Glomerular endothelial cell (primary cell): Measurements from ENCODE around the gene CKM. TPM values are rescaled to one million over a fixed set of nuclear protein-coding genes. Genes with fewer than 3 reads are reported as not detected.

Experiments
- total RNA-seq: library from RNA; depleted of rRNA; stranded (reverse); fragments of >200 nt; gene quantifications from 2 replicates; pipeline ENCODE4 v1.2.3, GENCODE V29; 2015

The CKM gene
- total RNA-seq, 1 donor from 2014 or later = not detected

Other genes with a start within 250 kb of the CKM start
- gene ZNF296, start 246.4 kb downstream of the CKM start, total RNA-seq = 0.53 and 0.78 TPM in 2 replicates
- gene GEMIN7, start 243.6 kb downstream of the CKM start, total RNA-seq = 33.6 and 45.6 TPM in 2 replicates
- gene PPP1R37, start 229.7 kb downstream of the CKM start, total RNA-seq = 39.6 and 44.7 TPM in 2 replicates
- gene NKPD1, start 161.9 kb downstream of the CKM start, total RNA-seq = 0.29 TPM in 2 replicates
- gene TRAPPC6A, start 144.6 kb downstream of the CKM start, total RNA-seq = 19.4 and 25.3 TPM in 2 replicates
- 15.6 and 21.3 TPM in 2 replicates for gene BLOC1S3, start 144.1 kb downstream of the CKM start, total RNA-seq
- 8.3 and 9.3 TPM in 2 replicates for gene EXOC3L2, start 77.5 kb downstream of the CKM start, total RNA-seq
- 32.3 and 36.6 TPM in 2 replicates for gene MARK4, start 71.6 kb downstream of the CKM start, total RNA-seq
- gene KLC3, start 17.9 kb upstream of the CKM start, total RNA-seq = not detected in 2 replicates
- 41.9 and 51.5 TPM in 2 replicates for gene ERCC2, start 47.7 kb upstream of the CKM start, total RNA-seq
- gene PPP1R13L, start 82.2 kb upstream of the CKM start, total RNA-seq = 16.2 and 44.6 TPM in 2 replicates
- 6.3 and 12.7 TPM in 2 replicates for gene POLR1G, start 83.8 kb upstream of the CKM start, total RNA-seq
- gene ERCC1, start 101.0 kb upstream of the CKM start, total RNA-seq = 96.3 and 120 TPM in 2 replicates
- 4.8 and 26.4 TPM in 2 replicates for gene FOSB, start 145.1 kb upstream of the CKM start, total RNA-seq
- gene RTN2, start 174.2 kb upstream of the CKM start, total RNA-seq = 13.4 and 17.7 TPM in 2 replicates
- gene PPM1N, start 175.6 kb upstream of the CKM start, total RNA-seq = 1.1 TPM in 1 of 2 replicates, not detected in the other
- 205 and 224 TPM in 2 replicates for gene VASP, start 184.6 kb upstream of the CKM start, total RNA-seq